HG02938 (cell line): ENCODE measurements around the gene ALG1.
"Not testable (repeated sequence)": the region's sequence is repeated elsewhere in the genome, so short reads cannot be mapped to it uniquely, and the experiment has no call there.

Experiments used
- ATAC-seq: cut with Tn5 transposase; IDR thresholded peaks from one replicate; pipeline ENCODE4 v1.9.1; 2021; ENCODE audit warnings: mild to moderate bottlenecking, moderate library complexity; ENCODE audit not compliant: unreplicated experiment

The ALG1 gene

DNA sequence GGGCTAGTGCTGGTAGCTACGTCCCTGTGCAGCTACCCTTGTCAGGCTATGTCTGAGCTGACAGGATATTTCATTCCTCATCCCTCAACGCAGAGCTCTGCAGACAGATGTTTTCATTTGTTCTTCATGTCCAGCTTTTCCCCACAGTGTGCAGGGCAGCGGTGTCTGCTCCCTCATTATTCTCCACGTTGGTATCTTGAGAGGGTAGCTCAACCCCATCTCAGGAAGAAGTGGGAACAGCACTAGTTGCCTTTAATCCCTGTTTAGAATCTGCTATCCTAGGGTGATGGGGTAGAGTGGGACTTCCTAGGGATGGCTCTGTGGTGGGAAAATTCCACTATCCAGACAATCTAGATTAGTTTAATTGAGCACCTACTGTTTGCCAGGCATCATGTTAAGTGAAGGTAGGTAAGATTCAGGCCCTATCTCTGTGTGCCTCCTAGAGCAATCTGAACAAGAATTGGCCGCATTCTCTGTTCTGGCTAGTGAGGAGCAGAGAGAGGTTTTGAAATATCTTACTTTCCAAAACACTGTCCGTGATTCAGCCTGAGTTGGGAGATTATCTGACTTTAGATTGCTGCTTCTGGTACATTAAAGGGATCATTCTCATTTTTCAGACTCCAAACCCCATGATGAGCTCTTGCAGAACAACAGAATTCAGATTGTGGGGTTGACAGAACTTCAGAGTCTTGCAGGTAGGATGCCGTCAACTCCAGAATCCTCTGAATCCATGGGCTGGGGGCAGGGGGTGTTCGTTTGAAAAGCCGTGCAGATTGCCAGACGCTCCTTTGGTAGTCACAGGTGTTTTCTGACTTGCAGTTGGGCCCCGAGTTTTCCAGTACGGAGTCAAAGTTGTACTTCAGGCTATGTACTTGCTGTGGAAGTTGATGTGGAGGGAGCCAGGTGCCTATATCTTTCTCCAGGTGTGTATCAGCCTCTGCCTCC, 963 bp downstream of the ALG1 start:
- no peak for ATAC-seq

- ATAC-seq, result no peak
Observed at GRCh38 chr16:5073279-5073629, 1.6 kb downstream of the ALG1 start.

DNA sequence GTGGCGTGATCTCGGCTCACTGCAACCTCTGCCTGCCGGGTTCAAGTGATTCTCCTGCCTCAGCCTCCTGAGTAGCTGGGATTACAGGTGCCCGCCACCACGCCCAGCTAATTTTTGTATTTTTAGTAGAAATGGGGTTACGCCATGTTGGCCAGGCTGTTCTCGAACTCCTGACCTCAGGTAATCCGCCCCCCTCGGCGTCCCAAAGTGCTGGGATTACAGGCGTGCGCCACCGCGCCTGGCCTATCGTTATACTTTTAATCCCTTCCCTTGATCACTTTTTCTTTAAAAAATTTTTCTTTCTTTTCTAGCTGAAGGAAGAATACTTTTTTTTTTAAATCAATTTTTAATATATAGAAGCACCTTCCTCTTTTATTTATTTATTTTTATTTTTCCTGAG, 2.1 kb downstream of the ALG1 start:
- ATAC-seq, result not testable (repeated sequence)

DNA sequence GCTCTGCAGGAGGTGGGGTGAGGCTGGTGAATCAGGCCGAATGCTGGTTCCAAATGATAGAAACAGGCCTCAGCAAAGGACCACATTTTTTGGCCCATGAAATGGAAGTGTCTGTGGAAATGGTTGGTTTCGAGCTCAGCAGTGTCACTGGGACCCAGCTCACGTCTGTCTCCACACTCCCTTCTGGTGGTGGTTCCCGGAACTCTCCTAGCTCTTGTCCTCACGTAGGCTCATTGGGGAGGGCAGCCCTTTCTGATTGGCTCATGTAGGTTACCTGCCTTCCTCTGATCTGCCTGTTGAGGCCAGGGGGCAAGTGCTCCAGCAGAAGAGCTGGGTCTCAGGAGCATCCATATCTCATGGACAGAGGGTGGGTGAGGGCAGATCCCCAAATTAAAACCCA, 4.0 kb downstream of the ALG1 start:
- ATAC-seq, result no peak

- no peak for ATAC-seq
Observed at GRCh38 chr16:5077304-5077703, 5.7 kb downstream of the ALG1 start.

GRCh38 chr16:5078626-5079025, 7.0 kb downstream of the ALG1 start:
- no peak for ATAC-seq

- ATAC-seq, result not testable (repeated sequence)
Observed at GRCh38 chr16:5080461-5080860, 8.8 kb downstream of the ALG1 start.

- not testable (repeated sequence) for ATAC-seq
Observed at GRCh38 chr16:5080996-5081395, 9.4 kb downstream of the ALG1 start.

- ATAC-seq, result not testable (repeated sequence)
Observed at GRCh38 chr16:5083646-5084045, 12.0 kb downstream of the ALG1 start.

GRCh38 chr16:5084099-5084731, 12.6 kb downstream of the ALG1 start:
- ATAC-seq, result not testable (repeated sequence)

GRCh38 chr16:5084802-5085201, 13.2 kb downstream of the ALG1 start:
- not testable (repeated sequence) for ATAC-seq

DNA sequence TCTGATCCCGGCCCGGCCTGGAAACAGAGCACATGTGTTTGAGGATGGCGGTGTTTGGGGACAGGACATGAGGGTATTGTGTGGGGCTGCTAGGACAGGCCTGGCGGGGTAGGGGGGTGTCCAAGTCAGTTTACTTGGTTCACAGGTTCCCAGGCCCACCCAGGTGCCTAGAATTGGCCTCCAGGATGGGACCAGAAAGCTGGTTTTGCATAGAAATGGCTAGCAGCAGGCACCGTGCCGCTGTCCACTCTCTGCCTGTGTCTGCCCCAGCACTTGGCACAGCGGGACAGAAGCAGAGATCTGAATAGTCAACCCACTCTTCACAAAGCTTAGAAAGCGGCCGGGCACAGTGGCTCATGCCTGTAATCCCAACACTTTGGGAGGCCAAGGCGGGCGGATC, 14.1 kb downstream of the ALG1 start:
- not testable (repeated sequence) for ATAC-seq

DNA sequence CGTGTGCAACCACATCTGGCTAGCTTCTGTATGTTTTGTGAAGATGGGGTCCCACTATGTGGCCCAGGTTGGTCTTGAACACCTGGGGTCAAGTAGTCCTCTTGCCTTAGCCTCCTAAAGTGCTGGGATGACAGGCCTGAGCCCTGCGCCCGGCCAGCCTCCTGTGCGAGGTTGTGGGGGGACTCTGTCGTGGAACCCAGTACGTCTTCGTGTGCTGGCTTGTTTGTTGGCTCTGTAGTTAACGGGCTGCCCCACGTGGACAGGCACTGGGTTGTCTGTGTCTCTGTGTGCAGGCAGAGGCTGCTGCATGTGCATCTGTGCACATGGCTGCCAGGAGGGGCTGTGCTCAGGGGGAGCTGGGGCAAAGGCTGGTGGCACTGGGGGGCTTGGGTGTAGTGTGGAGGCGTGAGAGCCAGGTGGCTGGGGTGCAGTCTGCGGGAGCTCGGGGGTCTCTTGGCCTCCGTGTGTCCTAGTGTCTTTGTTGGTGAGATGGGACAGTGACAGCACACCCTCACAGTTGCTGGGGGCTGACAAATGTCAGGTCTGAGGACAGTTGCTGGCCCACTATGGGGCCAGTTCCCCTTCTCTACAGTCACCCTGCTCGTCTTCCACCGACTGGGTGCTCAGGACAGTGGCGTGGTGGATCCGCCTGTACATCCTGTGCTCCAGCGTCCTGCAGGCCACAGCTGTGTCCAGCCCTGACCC, 16.6 kb downstream of the ALG1 start:
- not testable (repeated sequence) for ATAC-seq

DNA sequence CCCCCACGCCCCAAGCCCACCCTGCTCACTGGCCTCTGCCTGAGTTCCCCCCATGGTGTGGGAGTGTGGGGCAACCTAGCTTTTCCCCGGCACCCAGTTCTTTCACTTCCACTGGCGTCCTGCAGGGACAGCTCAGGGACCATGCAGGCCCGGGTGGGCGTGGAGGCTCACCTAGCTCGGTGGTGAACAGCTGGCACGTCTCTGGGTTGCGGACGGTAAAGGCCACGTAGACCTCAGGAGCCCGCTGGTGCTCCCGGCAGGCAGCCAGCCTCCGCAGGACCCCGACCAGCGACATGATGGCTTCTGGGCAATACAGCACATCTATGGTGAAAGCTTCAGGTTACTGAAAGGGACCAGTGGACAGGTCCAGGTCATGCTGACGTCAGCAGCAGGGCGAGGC, 17.3 kb downstream of the ALG1 start:
- not testable (repeated sequence) for ATAC-seq

GRCh38 chr16:5089911-5090555, 18.4 kb downstream of the ALG1 start:
- not testable (repeated sequence) for ATAC-seq

DNA sequence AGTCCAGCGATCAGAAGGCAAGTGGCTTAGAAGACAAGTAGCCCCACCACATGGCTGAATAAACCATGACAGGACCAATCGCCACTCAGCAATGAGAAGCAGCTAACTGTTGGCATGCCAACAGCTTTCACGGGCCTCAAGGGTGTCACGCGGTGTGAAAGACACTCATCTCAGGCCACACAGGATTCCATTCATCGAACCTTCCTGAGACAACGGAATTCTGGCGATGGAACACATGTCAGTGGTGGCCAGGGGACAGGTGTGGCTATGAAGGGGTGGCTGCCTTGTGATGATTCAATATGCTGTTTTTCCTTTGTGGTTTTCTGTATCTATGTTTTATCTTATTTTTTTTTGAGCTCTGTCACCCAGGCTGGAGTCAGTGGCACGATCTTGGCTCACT, 18.9 kb downstream of the ALG1 start:
- not testable (repeated sequence) for ATAC-seq

GRCh38 chr16:5093081-5093480, 21.4 kb downstream of the ALG1 start:
- ATAC-seq, result not testable (repeated sequence)

DNA sequence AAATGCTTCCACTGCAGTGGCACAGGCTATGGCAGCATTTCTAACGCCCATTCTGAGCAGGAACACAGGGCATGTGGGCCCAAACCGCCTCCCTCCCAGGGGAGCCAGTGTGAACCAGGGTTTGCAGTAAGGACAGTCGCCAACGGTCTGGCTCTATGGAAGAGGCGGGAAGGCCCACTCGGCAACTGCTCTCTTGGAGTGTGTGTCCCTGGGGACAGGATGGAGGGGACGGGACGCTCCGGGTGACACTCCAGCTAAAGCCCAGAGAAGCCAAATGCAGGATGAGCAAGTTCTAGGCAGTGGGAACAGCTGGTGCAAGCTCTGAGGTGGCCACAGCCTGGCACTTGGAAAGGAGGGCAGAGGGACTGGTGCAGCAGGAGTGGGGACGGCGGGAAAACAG, 22.1 kb downstream of the ALG1 start:
- not testable (repeated sequence) for ATAC-seq

DNA sequence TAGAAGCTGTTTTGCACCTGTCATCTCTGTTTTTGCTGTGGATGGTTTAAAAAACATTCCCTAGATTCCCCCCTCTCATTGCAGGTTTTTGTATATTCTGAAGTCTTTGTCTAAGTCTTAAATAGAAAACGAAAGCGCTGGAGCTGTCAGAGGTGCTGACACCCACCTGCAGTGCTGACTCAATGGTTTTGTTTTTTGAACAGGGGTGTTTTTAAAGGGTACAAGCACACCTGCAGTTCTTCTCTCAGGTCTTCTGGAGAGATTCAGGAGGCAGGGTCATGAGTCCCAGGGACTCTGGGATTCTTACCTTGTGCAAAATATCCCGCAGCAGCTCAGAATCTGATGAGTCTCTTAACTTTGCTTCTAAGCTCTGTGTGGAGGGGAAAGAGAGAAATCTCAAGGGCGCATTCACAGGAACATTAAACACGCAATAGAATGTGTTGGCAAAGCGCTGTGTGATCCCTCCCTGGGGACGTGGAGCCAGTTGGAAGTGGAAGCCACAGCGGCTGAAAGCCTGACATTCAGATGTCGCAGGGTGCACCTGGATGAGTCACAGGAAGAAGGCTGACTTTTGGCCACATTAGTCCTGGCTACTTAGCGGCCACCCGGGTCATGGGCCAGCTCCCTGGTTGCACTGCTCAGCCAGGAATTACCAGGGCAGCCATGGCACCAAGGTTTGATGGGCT, 23.6 kb downstream of the ALG1 start:
- not testable (repeated sequence) for ATAC-seq

DNA sequence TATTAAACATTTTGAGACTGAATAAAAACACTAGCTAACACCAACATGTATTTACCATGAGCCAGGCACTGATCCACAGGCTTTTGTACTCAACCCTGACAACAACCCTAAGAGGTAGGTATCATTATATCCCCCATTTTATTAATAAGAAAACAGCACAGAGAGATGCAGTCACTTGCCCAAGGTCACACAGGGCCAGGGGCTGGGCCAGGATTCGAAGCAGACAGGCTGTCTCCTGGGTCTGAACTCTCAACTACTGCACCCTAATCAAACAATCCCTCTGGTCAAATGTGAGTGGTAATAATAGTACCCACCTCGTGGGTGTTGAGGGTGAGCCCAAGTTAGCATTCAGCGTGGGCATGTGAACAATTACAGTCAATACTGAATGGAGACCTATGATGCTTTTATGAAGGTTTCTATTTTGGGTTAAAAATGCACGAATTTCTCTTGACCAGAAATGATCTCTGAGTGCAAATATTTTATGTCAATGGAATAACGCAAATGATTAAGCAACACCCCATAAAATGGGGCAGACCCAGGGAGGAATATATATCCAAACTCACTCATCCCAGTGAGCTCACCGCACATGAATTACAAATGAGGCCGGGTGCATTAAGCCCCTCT, 24.9 kb downstream of the ALG1 start:
- not testable (repeated sequence) for ATAC-seq
